Type B pancreatic cell (in vitro differentiated cells): ENCODE data around the gene ROR2. TPM values are rescaled to one million over a fixed set of nuclear protein-coding genes. Genes with fewer than 3 reads are reported as not detected.

Experiments
- DNase-seq: peaks from one replicate; pipeline ENCODE4 v3.0.0; 2021; ENCODE audit warnings: mixed read lengths; ENCODE audit not compliant: unreplicated experiment; ENCODE audit errors: extremely low spot score
- H3K27ac Mint-ChIP-seq: 2 replicates; pipeline ENCODE4 v1.8.0; 2021; ENCODE audit warnings: mild to moderate bottlenecking, mixed read lengths
- H3K27me3 Mint-ChIP-seq: 2 replicates; pipeline ENCODE4 v1.8.0; 2021; ENCODE audit warnings: mixed read lengths
- H3K36me3 Mint-ChIP-seq: 2 replicates; pipeline ENCODE4 v1.8.0; 2021; ENCODE audit warnings: mixed read lengths
- H3K4me1 Mint-ChIP-seq: one replicate; pipeline ENCODE4 v1.8.0; 2021; ENCODE audit warnings: mixed read lengths; ENCODE audit not compliant: unreplicated experiment
- H3K4me3 Mint-ChIP-seq: 2 replicates; pipeline ENCODE4 v1.8.0; 2021; ENCODE audit warnings: mild to moderate bottlenecking, mixed read lengths
- H3K9me3 Mint-ChIP-seq: 2 replicates; pipeline ENCODE4 v1.8.0; 2021; ENCODE audit warnings: mixed read lengths
- CTCF ChIP-seq: fragments of 200-600 bp; sonication (generic); conservative IDR thresholded peaks from 2 replicates; pipeline ENCODE4 v1.5.0; 2021; ENCODE audit warnings: antibody characterized with exemption, mild to moderate bottlenecking
- total RNA-seq: library from RNA; stranded (reverse); gene quantifications from 2 replicates; pipeline ENCODE4 v1.2.1, GENCODE V29; 2021; ENCODE audit warnings: low replicate concordance

The ROR2 gene
- total RNA-seq, 1 donor from 2014 or later: 48.9 TPM

- no peaks in the 10 kb centered on the region for H3K9me3 Mint-ChIP-seq
- peaks cover 4% of the 10 kb centered on the region for H3K27me3 Mint-ChIP-seq
- DNase-seq: no peak
- no peak overlapping the region for H3K27ac Mint-ChIP-seq
- H3K4me1 Mint-ChIP-seq: peaks cover 59% of the 10 kb centered on the region
- no peaks in the 10 kb centered on the region for H3K36me3 Mint-ChIP-seq
- H3K4me3 Mint-ChIP-seq: no peak overlapping the region
- TF ChIP-seq CTCF: no peak
These were observed 172.0 kb downstream of the ROR2 start for GRCh38 chr9:91778031-91778430.

GRCh38 chr9:91777292-91777830 lies 172.7 kb downstream of the ROR2 start:
- Mint-ChIP-seq H3K36me3 (no peaks in the 10 kb centered on the region), H3K4me3 (no peak overlapping the region), H3K27me3 (peaks cover 4% of the 10 kb centered on the region), H3K4me1 (peaks cover 60% of the 10 kb centered on the region), H3K9me3 (no peaks in the 10 kb centered on the region), H3K27ac (no peak overlapping the region)
- TF ChIP-seq CTCF: no peak
- DNase-seq: no peak

- Mint-ChIP-seq H3K36me3 (no peaks in the 10 kb centered on the region), H3K4me1 (peaks cover 58% of the 10 kb centered on the region), H3K4me3 (no peak overlapping the region), H3K27me3 (peaks cover 4% of the 10 kb centered on the region), H3K9me3 (no peaks in the 10 kb centered on the region), H3K27ac (no peak overlapping the region)
- no peak for TF ChIP-seq CTCF
- DNase-seq: no peak
These were observed 173.4 kb downstream of the ROR2 start for GRCh38 chr9:91776409-91777291.

GRCh38 chr9:91775708-91776028 lies 174.4 kb downstream of the ROR2 start:
- Mint-ChIP-seq H3K27ac (peak overlapping the region; percentile 35), H3K4me3 (no peak overlapping the region), H3K36me3 (no peaks in the 10 kb centered on the region), H3K4me1 (peaks cover 62% of the 10 kb centered on the region), H3K27me3 (peaks cover 4% of the 10 kb centered on the region), H3K9me3 (no peaks in the 10 kb centered on the region)
- no peak for TF ChIP-seq CTCF
- DNase-seq: no peak

- no peak for DNase-seq
- no peaks in the 10 kb centered on the region for H3K9me3 Mint-ChIP-seq
- H3K27me3 Mint-ChIP-seq: peaks cover 4% of the 10 kb centered on the region
- no peaks in the 10 kb centered on the region for H3K36me3 Mint-ChIP-seq
- H3K27ac Mint-ChIP-seq: peak overlapping the region; percentile 35
- TF ChIP-seq CTCF: peak; percentile 88
- no peak overlapping the region for H3K4me3 Mint-ChIP-seq
- peaks cover 65% of the 10 kb centered on the region for H3K4me1 Mint-ChIP-seq
These were observed 174.9 kb downstream of the ROR2 start for GRCh38 chr9:91775011-91775707.
